Upper lobe of left lung (tissue), 6 donors: ENCODE results near the gene SCFD2. TPM values are rescaled to one million over a fixed set of nuclear protein-coding genes. Genes with fewer than 3 reads are reported as not detected.

Source experiments
- ATAC-seq, 2 donors: fragments of 200-7000 bp; cut with Tn5 transposase; one replicate each; pipeline ENCODE4 v1.9.1; 2022; ENCODE audit warnings: mild to moderate bottlenecking in 2 of 2, moderate library complexity in 2 of 2; ENCODE audit not compliant: low FRiP score in 2 of 2
- DNase-seq, 2 donors: peaks; one replicate each; pipeline ENCODE4 v3.0.0-alpha.2; 2019 to 2020
- H3K27ac ChIP-seq, 4 donors: fragments of 200-600 bp; sonication (generic); one replicate each; pipeline ENCODE4 v1.5.1; 2016 to 2019
- H3K27me3 ChIP-seq, 4 donors: fragments of 200-600 bp; sonication (generic); one replicate each; pipeline ENCODE4 v1.5.1; 2017 to 2019
- H3K36me3 ChIP-seq, 4 donors: fragments of 200-600 bp; sonication (generic); one replicate each; pipeline ENCODE4 v1.5.1; 2016 to 2019
- H3K4me1 ChIP-seq, 4 donors: fragments of 200-600 bp; sonication (generic); one replicate each; pipeline ENCODE4 v1.5.1; 2018 to 2019
- H3K4me3 ChIP-seq, 4 donors: fragments of 200-600 bp; sonication (generic); one replicate each; pipeline ENCODE4 v1.5.1; 2017 to 2019; ENCODE audit warnings: mild to moderate bottlenecking in 2 of 4, moderate library complexity in 1 of 4
- H3K9me3 ChIP-seq, 4 donors: fragments of 200-600 bp; sonication (generic); one replicate each; pipeline ENCODE4 v1.5.1; 2018 to 2019
- EP300 ChIP-seq, 4 donors: sonication (generic); formaldehyde crosslinking; IDR thresholded peaks; one replicate each; pipeline ENCODE4 v1.5.1; 2017; ENCODE audit warnings: antibody characterized with exemption in 4 of 4, control low read depth in 2 of 4
- POLR2A ChIP-seq, 4 donors: fragments of 450-650 bp; IDR thresholded peaks; one replicate each; pipeline ENCODE4 v1.5.1; 2016 to 2017; ENCODE audit warnings: antibody characterized with exemption in 4 of 4, mild to moderate bottlenecking in 2 of 4
- POLR2AphosphoS5 ChIP-seq, 2 donors: sonication (generic); formaldehyde crosslinking; IDR thresholded peaks; one replicate each; pipeline ENCODE4 v1.5.1; 2017; ENCODE audit warnings: antibody characterized with exemption in 2 of 2
- WGBS, 2 donors: methylation state at CpG; one replicate each; pipeline ENCODE4 v1.1.5; 2017 to 2018; 5-methylcytosine and 5-hydroxymethylcytosine counted together
- total RNA-seq, 6 donors: library from RNA; depleted of rRNA in 4 of 6; stranded (reverse); fragments of >200 nt in 4 of 6; gene quantifications; one replicate each; pipeline versions ENCODE4 v1.1.0 to v1.2.1, GENCODE V29; 2016 to 2021
- TF ChIP-seq, protein P1 (sequence below), 6 experiments: fragments of 450-650 bp in 4 of 6; fragments of 200-600 bp in 2 of 6; sonication (generic) in 2 of 6; IDR thresholded peaks; one replicate each; pipeline ENCODE4 v1.5.1; 2016 to 2019; ENCODE audit warnings: antibody characterized with exemption in 6 of 6
- donor health status: DM: no; HTN: no; CAD: no; lungs with moderate emphysema.
- donor health status: DM: no; HTN: yes; CAD: no; lungs with severe emphysema.

SCFD2 gene
- total RNA-seq, 6 donors from 2014 or later, result 15.2 to 33.5 (median 20.0) TPM

DNA sequence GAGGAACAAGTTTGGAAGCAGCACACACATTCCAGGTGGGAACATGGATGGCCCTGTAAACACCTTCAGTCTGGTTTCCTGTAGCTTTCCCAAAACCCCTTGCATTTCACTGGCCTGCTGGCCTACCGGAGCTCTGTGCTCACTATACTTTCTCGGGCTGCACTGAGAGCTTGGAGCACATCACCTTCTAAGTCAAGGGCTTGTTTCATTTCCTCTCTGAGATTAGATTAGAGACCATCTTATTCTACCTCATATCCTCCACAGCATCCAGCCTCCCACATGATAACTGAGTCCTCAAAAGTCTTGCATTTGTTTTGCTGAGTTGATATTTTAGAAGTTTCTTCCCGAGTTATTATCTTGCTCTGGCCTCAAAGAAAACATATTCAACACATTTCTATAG is 356.0 kb downstream of the SCFD2 start:
- H3K27me3 ChIP-seq, result no peaks in the 10 kb centered on the region
- H3K27ac ChIP-seq, result no peak overlapping the region
- ATAC-seq (no peak), DNase-seq (no peak)
- 87 to 88% methylated on average over 3 of the region's 3 CpGs for WGBS, 2 donors
- H3K36me3 ChIP-seq, result no peaks in the 10 kb centered on the region
- no peaks in the 10 kb centered on the region for H3K9me3 ChIP-seq
- no peak for TF ChIP-seq POLR2A (IDR thresholded peaks at IDR 0.05)
- TF ChIP-seq, protein P1, sequence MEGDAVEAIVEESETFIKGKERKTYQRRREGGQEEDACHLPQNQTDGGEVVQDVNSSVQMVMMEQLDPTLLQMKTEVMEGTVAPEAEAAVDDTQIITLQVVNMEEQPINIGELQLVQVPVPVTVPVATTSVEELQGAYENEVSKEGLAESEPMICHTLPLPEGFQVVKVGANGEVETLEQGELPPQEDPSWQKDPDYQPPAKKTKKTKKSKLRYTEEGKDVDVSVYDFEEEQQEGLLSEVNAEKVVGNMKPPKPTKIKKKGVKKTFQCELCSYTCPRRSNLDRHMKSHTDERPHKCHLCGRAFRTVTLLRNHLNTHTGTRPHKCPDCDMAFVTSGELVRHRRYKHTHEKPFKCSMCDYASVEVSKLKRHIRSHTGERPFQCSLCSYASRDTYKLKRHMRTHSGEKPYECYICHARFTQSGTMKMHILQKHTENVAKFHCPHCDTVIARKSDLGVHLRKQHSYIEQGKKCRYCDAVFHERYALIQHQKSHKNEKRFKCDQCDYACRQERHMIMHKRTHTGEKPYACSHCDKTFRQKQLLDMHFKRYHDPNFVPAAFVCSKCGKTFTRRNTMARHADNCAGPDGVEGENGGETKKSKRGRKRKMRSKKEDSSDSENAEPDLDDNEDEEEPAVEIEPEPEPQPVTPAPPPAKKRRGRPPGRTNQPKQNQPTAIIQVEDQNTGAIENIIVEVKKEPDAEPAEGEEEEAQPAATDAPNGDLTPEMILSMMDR (IDR thresholded peaks at IDR 0.05), result no peak
- H3K4me1 ChIP-seq, result peaks cover 0 to 18% (median 14%) of the 10 kb centered on the region in 4 donors
- H3K4me3 ChIP-seq, result no peak overlapping the region

DNA sequence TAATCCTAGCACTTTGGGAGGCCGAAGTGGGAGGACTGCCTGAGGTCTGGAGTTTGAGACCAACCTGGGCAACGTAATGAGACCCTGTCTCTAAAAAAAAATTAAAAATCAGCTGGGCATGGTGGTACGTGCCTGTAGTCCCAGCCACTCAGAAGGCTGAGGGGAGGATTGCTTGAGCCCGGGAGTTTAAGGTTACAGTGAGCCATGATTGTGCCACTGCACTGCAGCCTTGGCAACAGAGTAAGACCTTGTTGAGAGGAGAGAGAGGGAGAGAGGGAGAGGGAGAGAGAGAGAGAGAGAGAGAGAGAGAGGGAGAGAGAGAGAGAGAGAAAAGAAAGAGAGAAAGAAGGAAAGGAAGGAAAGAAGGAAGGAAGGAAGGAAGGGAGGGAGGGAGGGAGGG is 358.8 kb downstream of the SCFD2 start:
- Histone ChIP-seq H3K36me3 (no peaks in the 10 kb centered on the region), H3K27ac (no peak overlapping the region), H3K9me3 (no peaks in the 10 kb centered on the region), H3K4me3 (no peak overlapping the region), H3K27me3 (no peaks in the 10 kb centered on the region), H3K4me1 (peaks cover 0 to 9% (median 5%) of the 10 kb centered on the region in 4 donors)
- DNase-seq, result no peak
- TF ChIP-seq POLR2A (IDR thresholded peaks at IDR 0.05) (no peak), POLR2AphosphoS5 (IDR thresholded peaks at IDR 0.05) (no peak), EP300 (IDR thresholded peaks at IDR 0.05) (no peak)
- TF ChIP-seq, protein P1 (IDR thresholded peaks at IDR 0.05), result no peak
- 92 to 95% methylated on average over 4 of the region's 4 CpGs for WGBS, 2 donors
- no peak for ATAC-seq

DNA sequence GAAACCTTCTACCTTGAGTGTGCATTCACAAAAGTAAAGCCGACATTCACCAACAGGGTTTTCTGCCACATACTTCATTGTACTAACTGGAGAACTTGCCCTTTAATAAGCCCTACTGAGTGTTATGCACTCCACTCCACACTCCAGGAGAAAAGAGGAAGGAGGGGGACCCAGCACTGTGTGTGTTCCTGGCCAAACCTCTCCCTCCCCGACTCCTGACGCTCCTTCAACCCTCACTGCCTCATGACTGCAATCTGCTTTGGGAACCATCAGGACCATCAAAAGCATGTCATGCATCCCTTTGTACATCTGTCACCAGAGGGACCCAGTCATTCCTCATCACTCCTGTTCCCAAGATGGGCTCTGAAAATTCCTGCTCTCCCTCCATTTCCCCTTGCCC is 360.1 kb downstream of the SCFD2 start:
- DNase-seq (no peak), ATAC-seq (peak in 1 of 2 donors; percentile 50)
- Histone ChIP-seq H3K4me1 (peaks cover 0 to 4% (median under 1%) of the 10 kb centered on the region in 4 donors), H3K27ac (no peak overlapping the region), H3K9me3 (no peaks in the 10 kb centered on the region), H3K27me3 (no peaks in the 10 kb centered on the region), H3K36me3 (no peaks in the 10 kb centered on the region), H3K4me3 (no peak overlapping the region)
- TF ChIP-seq, protein P1 (IDR thresholded peaks at IDR 0.05), result no peak
- no peak for TF ChIP-seq POLR2AphosphoS5 (IDR thresholded peaks at IDR 0.05)
- no peak for TF ChIP-seq EP300 (IDR thresholded peaks at IDR 0.05)
- no peak for TF ChIP-seq POLR2A (IDR thresholded peaks at IDR 0.05)
- 70 to 93% methylated on average over 3 of the region's 3 CpGs for WGBS, 2 donors

DNA sequence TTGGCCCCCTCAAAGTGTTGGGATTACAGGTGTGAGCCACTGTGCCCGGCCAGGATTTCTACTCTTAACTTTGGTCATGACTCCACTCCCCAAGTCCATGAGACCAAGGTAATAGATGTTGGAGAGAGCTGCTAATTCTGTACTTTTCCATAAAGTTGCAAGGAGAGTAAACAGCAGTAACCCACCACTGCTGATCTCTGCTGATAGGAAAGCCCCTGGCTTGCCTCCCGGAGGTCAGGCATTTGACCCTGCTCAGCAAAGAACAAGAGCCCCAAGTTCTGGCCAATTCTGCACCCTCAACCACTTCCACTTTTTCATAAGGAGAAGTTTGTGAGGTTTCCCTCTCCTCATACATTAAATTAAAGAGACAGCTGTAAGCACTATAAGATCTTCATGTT is 360.7 kb downstream of the SCFD2 start:
- H3K36me3 ChIP-seq, result no peaks in the 10 kb centered on the region
- DNase-seq, result no peak
- 75 to 86% methylated on average over 2 of the region's 2 CpGs for WGBS, 2 donors
- H3K27me3 ChIP-seq, result no peaks in the 10 kb centered on the region
- no peak for ATAC-seq
- peaks cover 0 to 4% (median 0%) of the 10 kb centered on the region in 4 donors for H3K4me1 ChIP-seq
- H3K9me3 ChIP-seq, result no peaks in the 10 kb centered on the region
- TF ChIP-seq EP300 (IDR thresholded peaks at IDR 0.05) (no peak), POLR2A (IDR thresholded peaks at IDR 0.05) (no peak), POLR2AphosphoS5 (IDR thresholded peaks at IDR 0.05) (no peak)
- TF ChIP-seq, protein P1 (IDR thresholded peaks at IDR 0.05), result no peak
- H3K27ac ChIP-seq, result peak overlapping the region in 1 of 4 donors; percentile 40
- H3K4me3 ChIP-seq, result no peak overlapping the region

DNA sequence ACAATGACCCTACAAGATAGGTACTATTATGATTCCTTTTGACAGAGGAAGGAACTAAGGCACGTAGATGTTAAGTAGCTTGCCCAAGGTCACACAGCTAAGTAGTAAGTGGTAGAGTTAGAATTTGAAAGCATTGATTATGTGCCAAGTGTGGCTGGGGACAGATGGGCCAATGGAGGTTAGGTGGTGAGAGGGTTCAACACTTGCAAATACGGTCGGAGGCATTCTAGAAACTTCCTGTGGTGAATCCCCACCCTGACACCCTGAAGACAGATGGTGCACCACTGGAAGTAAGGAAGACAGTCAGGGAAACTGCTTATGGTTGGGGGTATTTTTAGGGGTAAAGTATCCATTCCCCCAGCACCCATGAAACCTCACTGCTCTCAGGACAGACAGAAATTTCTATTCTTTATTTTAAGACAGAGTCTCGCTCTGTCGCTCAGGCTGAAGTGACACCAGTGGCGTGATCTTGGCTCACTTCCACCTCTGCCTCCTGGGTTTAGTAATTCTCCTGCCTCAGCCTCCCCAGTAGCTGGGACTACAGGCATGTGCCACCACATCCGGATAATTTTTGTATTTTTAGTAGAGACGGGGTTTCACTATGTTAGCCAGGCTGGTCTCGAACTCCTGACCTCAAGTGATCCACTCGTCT is 361.2 kb downstream of the SCFD2 start:
- H3K27ac ChIP-seq, result peak overlapping the region in 1 of 4 donors; percentile 40
- no peak for TF ChIP-seq POLR2AphosphoS5 (IDR thresholded peaks at IDR 0.05)
- no peak for TF ChIP-seq POLR2A (IDR thresholded peaks at IDR 0.05)
- TF ChIP-seq, protein P1 (IDR thresholded peaks at IDR 0.05), result no peak
- no peak for TF ChIP-seq EP300 (IDR thresholded peaks at IDR 0.05)
- WGBS, 2 donors, result 84 to 93% methylated on average over 10 of the region's 10 CpGs

More for the DNA sequence above, 361.2 kb downstream of the SCFD2 start:
- Histone ChIP-seq H3K9me3 (no peaks in the 10 kb centered on the region), H3K36me3 (no peaks in the 10 kb centered on the region), H3K4me1 (peaks cover 0 to 4% (median 0%) of the 10 kb centered on the region in 4 donors), H3K27me3 (no peaks in the 10 kb centered on the region), H3K4me3 (no peak overlapping the region)
- DNase-seq, result no peak
- ATAC-seq, result no peak
